HCT116 (cell line): ENCODE data around the gene CCDC112. TPM values are rescaled to one million over a fixed set of nuclear protein-coding genes. Genes with fewer than 3 reads are reported as not detected.

Experiments used
- ATAC-seq: fragments of 200-7000 bp; cut with Tn5 transposase; 2 replicates; pipeline ENCODE4 v1.9.1; 2020; ENCODE audit warnings: mild to moderate bottlenecking, moderate library complexity
- BruUV-seq: library from RNA; stranded (reverse); fragments of 400-500 nt; replicated peaks from 2 replicates; lab custom pipeline; 2021; lab: Mats Ljungman, UMichigan
- CTCF ChIA-PET: fragments of 300-600 bp; sonication (Branson Sonifier 250); formaldehyde crosslinking; loops from one replicate; lab custom pipeline; 2021; ENCODE audit warnings: antibody characterized with exemption; lab: Charles Lee
- POLR2A ChIA-PET: fragments of 300-600, 350-600 bp; sonication (Branson Sonifier 250); formaldehyde crosslinking; loops from one replicate; lab custom pipeline; 2021; ENCODE audit warnings: antibody characterized with exemption; lab: Charles Lee
- RAD21 ChIA-PET, 2 experiments: fragments of 300-600 bp; sonication (Branson Sonifier 250); formaldehyde crosslinking; loops; one replicate each; lab custom pipeline; 2023; ENCODE audit warnings: low total read pairs in 2 of 2; ENCODE audit not compliant: uncharacterized antibody in 2 of 2, unreplicated experiment in 2 of 2, low non-redundant PET in 1 of 2; lab: Charles Lee
- DNase-seq: peaks from one replicate; pipeline ENCODE4 v3.0.0-alpha.2; 2010; ENCODE audit warnings: low read depth, low spot score
- H2AFZ ChIP-seq: fragments of 200-600 bp; shearing (Covaris generic), sonication (generic); 2 replicates; pipeline ENCODE4 v1.6.1; 2017; ENCODE audit warnings: low read depth, mixed run types, mixed read lengths, antibody characterized with exemption, low read length; ENCODE audit not compliant: poor library complexity, severe bottlenecking
- H3K27ac ChIP-seq: 2 replicates; pipeline ENCODE4 v1.5.1; 2012; ENCODE audit warnings: low read depth, low read length
- H3K27me3 ChIP-seq: fragments of 200-600 bp; sonication (generic); 2 replicates; pipeline ENCODE4 v1.6.1; 2016; ENCODE audit warnings: mixed run types, low read length, mixed read lengths; ENCODE audit not compliant: insufficient read depth
- H3K36me3 ChIP-seq, 2 experiments: fragments of 200-500 bp in 1 of 2; fragments of 200-600 bp in 1 of 2; sonication (Bioruptor generic) in 1 of 2; sonication (generic) in 1 of 2; 2 replicates each; pipeline versions ENCODE4 v1.5.1 to v1.6.1; 2014 to 2016; ENCODE audit warnings: low read length in 2 of 2, inconsistent platforms in 1 of 2, mixed read lengths in 1 of 2, mixed run types in 1 of 2; ENCODE audit not compliant: insufficient read depth in 2 of 2, control insufficient read depth in 1 of 2
- H3K4me1 ChIP-seq, 2 experiments: fragments of 200-600 bp in 1 of 2; sonication (generic) in 1 of 2; 2 replicates each; pipeline versions ENCODE4 v1.5.1 to v1.6.1; 2012 to 2017; ENCODE audit warnings: low read length in 2 of 2, inconsistent platforms in 1 of 2, mild to moderate bottlenecking in 1 of 2, mixed read lengths in 1 of 2, mixed run types in 1 of 2, moderate library complexity in 1 of 2; ENCODE audit not compliant: insufficient read depth in 2 of 2, control insufficient read depth in 1 of 2
- H3K4me2 ChIP-seq: fragments of 200-600 bp; sonication (generic); 2 replicates; pipeline ENCODE4 v1.6.1; 2017; ENCODE audit warnings: mixed run types, low read length, mixed read lengths
- H3K4me3 ChIP-seq, 2 experiments: fragments of 200-600 bp in 1 of 2; sonication (generic) in 1 of 2; replicated peaks in 1 of 2; 2 replicates each; pipeline ENCODE4 v1.5.1; 2011 to 2016; ENCODE audit warnings: low read length in 2 of 2, control low read depth in 1 of 2, low read depth in 1 of 2, mild to moderate bottlenecking in 1 of 2, mixed read lengths in 1 of 2, mixed run types in 1 of 2
- H3K79me2 ChIP-seq: fragments of 200-600 bp; sonication (generic); 2 replicates; pipeline ENCODE4 v1.6.1; 2017; ENCODE audit warnings: mild to moderate bottlenecking, mixed run types, low read length, moderate library complexity, mixed read lengths; ENCODE audit not compliant: insufficient read depth
- H3K9ac ChIP-seq: fragments of 200-600 bp; sonication (generic); 2 replicates; pipeline ENCODE4 v1.6.1; 2016; ENCODE audit warnings: low read length, mixed read lengths
- H3K9me2 ChIP-seq: fragments of 200-600 bp; sonication (generic), shearing (Covaris generic); 2 replicates; pipeline ENCODE4 v1.6.1; 2017; ENCODE audit warnings: mixed run types, mild to moderate bottlenecking, moderate library complexity; ENCODE audit not compliant: insufficient read depth
- H3K9me3 ChIP-seq, 2 experiments: fragments of 200-500 bp in 1 of 2; fragments of 200-600 bp in 1 of 2; sonication (Bioruptor generic) in 1 of 2; sonication (generic) in 1 of 2; 2 replicates each; pipeline ENCODE4 v1.6.1; 2014 to 2017; ENCODE audit warnings: low read length in 2 of 2, mixed read lengths in 2 of 2, inconsistent platforms in 1 of 2, low read depth in 1 of 2, mild to moderate bottlenecking in 1 of 2, mixed run types in 1 of 2, moderate library complexity in 1 of 2; ENCODE audit not compliant: control insufficient read depth in 1 of 2, insufficient read depth in 1 of 2
- H4K20me1 ChIP-seq: fragments of 200-600 bp; sonication (generic), shearing (Covaris generic); 2 replicates; pipeline ENCODE4 v1.6.1; 2017; ENCODE audit warnings: mixed run types, mild to moderate bottlenecking, moderate library complexity; ENCODE audit not compliant: insufficient read depth
- ATF3 ChIP-seq: IDR thresholded peaks from 2 replicates; pipeline ENCODE4 v1.6.1; 2012
- EZH2 ChIP-seq: fragments of 200-600 bp; sonication (generic); IDR thresholded peaks from 2 replicates; pipeline ENCODE4 v1.6.1; 2017; ENCODE audit warnings: antibody characterized with exemption, mixed run types
- MAX ChIP-seq: IDR thresholded peaks from 2 replicates; pipeline ENCODE4 v1.6.1; 2012
- RAD21 ChIP-seq: IDR thresholded peaks from 2 replicates; pipeline ENCODE4 v1.6.1; 2012; ENCODE audit warnings: low read depth, mild to moderate bottlenecking
- ZBTB33 ChIP-seq: IDR thresholded peaks from 2 replicates; pipeline ENCODE4 v1.6.1; 2011; ENCODE audit warnings: mild to moderate bottlenecking, low read length, moderate library complexity; ENCODE audit not compliant: insufficient replicate concordance; ENCODE audit errors: extremely low read depth
- intact Hi-C: fragments of 100-400 bp; cut with micrococcal nuclease; formaldehyde crosslinking; loops from 2 replicates; pipeline ENCODE4 v1.10.0; 2022
- total RNA-seq: library from RNA; stranded (reverse); gene quantifications from one replicate; pipeline ENCODE4 v1.2.1, GENCODE V29; 2021; ENCODE audit not compliant: unreplicated experiment

Gene CCDC112
- total RNA-seq, 1 experiment from 2014 or later = 13.7 TPM

- H3K9ac ChIP-seq = no peak overlapping the region
- 0 out of 4 replicates have a peak, but pooled peaks cover 0 to 2% of the 10 kb centered on the region in 2 experiments for H3K36me3 ChIP-seq
- ChIA-PET CTCF (no interaction called here), RAD21 (no interaction called here), POLR2A (no interaction called here)
- peaks cover 4% of the 10 kb centered on the region; the same call in 1 of the 2 replicates for H3K79me2 ChIP-seq
- H4K20me1 ChIP-seq = no peaks in the 10 kb centered on the region
- H3K4me3 ChIP-seq = no peak overlapping the region
- intact Hi-C loops = no loop called here
- no peak overlapping the region for H2AFZ ChIP-seq
- no peak overlapping the region for H3K4me2 ChIP-seq
- H3K9me2 ChIP-seq = no peaks in the 10 kb centered on the region
- no peaks in the 10 kb centered on the region for H3K4me1 ChIP-seq
- no peak overlapping the region for H3K27ac ChIP-seq
- ATAC-seq (no peak), DNase-seq (no peak)
- H3K9me3 ChIP-seq = no peaks in the 10 kb centered on the region
- no peaks in the 10 kb centered on the region for H3K27me3 ChIP-seq
- TF ChIP-seq ZBTB33 (no peak), EZH2 (no peak), RAD21 (no peak), MAX (no peak), ATF3 (no peak)
- no TSS peak for BruUV-seq
These were observed 69.2 kb downstream of the CCDC112 start for GRCh38 chr5:115227281-115227680.

Other genes with a start within 250 kb of the CCDC112 start
- 12.6 TPM for gene TRIM36, start 126.7 kb downstream of the CCDC112 start, total RNA-seq
- 45.8 TPM for gene PGGT1B, start 33.8 kb downstream of the CCDC112 start, total RNA-seq
- 27.5 TPM for gene FEM1C, start 248.1 kb upstream of the CCDC112 start, total RNA-seq